ENCODE results near the gene CD209. TPM values are rescaled to one million over a fixed set of nuclear protein-coding genes. Genes with fewer than 3 reads are reported as not detected.

CD209 gene
- total and polyA plus RNA-seq, 2 of the 8 experiments (the other 6 are each of a cell fraction or from before 2014, with no cell fraction given): 0.05 to 0.22 TPM

- no peaks in the 10 kb centered on the region; a peak in 1 of 7 replicates for H3K27me3 ChIP-seq (replicated peaks in 1 of 4; ENCODE audit: control insufficient read depth in 3 of 4, extremely low read depth in 1 of 4, insufficient read depth in 3 of 4, low read length in 3 of 4)
- POLR2A ChIA-PET (ENCODE audit: partially characterized antibody): no interaction called here
- H2BK120ac ChIP-seq (replicated peaks; ENCODE audit: low read depth, low read length): no peak overlapping the region
- H3K4me3 ChIP-seq (ENCODE audit: extremely low read depth in 1 of 4, insufficient read depth in 2 of 4, low read depth in 3 of 4, low read length in 4 of 4): no peak overlapping the region
- H3K79me1 ChIP-seq (ENCODE audit: low read depth, low read length): no peaks in the 10 kb centered on the region
- H3K23ac ChIP-seq (ENCODE audit: insufficient read length): no peak overlapping the region
- H3K23me2 ChIP-seq (ENCODE audit: low read depth, low read length): 0 out of 2 replicates have a peak, but pooled peaks cover 1% of the 10 kb centered on the region
- H4K20me1 ChIP-seq (replicated peaks in 1 of 2; ENCODE audit: control insufficient read depth in 1 of 2, insufficient read depth in 2 of 2, low read length in 2 of 2): no peaks in the 10 kb centered on the region
- H2BK12ac ChIP-seq (ENCODE audit: low read depth, low read length): no peak overlapping the region
- 83% methylated on average over 5 of the region's 5 CpGs; no CpG with 5 or more reads in 1 of the 2 experiments for WGBS, 2 experiments (ENCODE audit: extremely low coverage in 1 of 2, insufficient coverage in 1 of 2, insufficient read length in 1 of 2, insufficient replicate concordance in 2 of 2, low coverage in 1 of 2, low lambda C conversion rate in 2 of 2, missing lambda C conversion rate in 1 of 2)
- no peak overlapping the region for H3K18ac ChIP-seq (ENCODE audit: extremely low read depth, low read length)
- no peak overlapping the region for H4K8ac ChIP-seq (ENCODE audit: extremely low read depth, insufficient read depth, low read length)
- no peak overlapping the region for H3K4me2 ChIP-seq (ENCODE audit: insufficient read depth in 1 of 2, low read depth in 2 of 2, low read length in 2 of 2)
- no peaks in the 10 kb centered on the region for H3K9me3 ChIP-seq (ENCODE audit: insufficient read depth in 2 of 2, low read depth in 1 of 2, low read length in 1 of 2)
- CTCF ChIA-PET (ENCODE audit: partially characterized antibody): no interaction called here
- H4K91ac ChIP-seq (replicated peaks; ENCODE audit: insufficient read length, low read length): no peak overlapping the region
- no peak overlapping the region for H2BK20ac ChIP-seq (ENCODE audit: low read length)
- H2BK5ac ChIP-seq (ENCODE audit: low read depth, low read length): no peak overlapping the region
- H3K56ac ChIP-seq (replicated peaks; ENCODE audit: insufficient read length, low read depth, low read length): no peak overlapping the region
- no peak overlapping the region for H2BK15ac ChIP-seq (ENCODE audit: low read length)
- H2AK5ac ChIP-seq (ENCODE audit: low read depth, low read length): no peak overlapping the region
- DNase-seq (ENCODE audit: low read depth in 1 of 2, low spot score in 2 of 2) (no peak), FAIRE-seq (no peak)
- H3K36me3 ChIP-seq (ENCODE audit: control insufficient read depth in 2 of 4, insufficient read depth in 4 of 4, low read length in 3 of 4): no peaks in the 10 kb centered on the region
- H4K5ac ChIP-seq (ENCODE audit: insufficient read length, low read depth, low read length): no peak overlapping the region
- H3K14ac ChIP-seq (ENCODE audit: insufficient read length): no peak overlapping the region
- H3K4me1 ChIP-seq (replicated peaks in 1 of 4; ENCODE audit: control insufficient read depth in 3 of 4, insufficient read depth in 4 of 4, low read length in 3 of 4): no peaks in the 10 kb centered on the region; a peak in 1 of 7 replicates
- H3K27ac ChIP-seq (ENCODE audit: low read depth, low read length): no peak overlapping the region
- no peak overlapping the region for H3K4ac ChIP-seq (replicated peaks; ENCODE audit: insufficient read length, low read depth, low read length)
- no peak overlapping the region for H3K9ac ChIP-seq (replicated peaks in 1 of 4; ENCODE audit: extremely low read depth in 1 of 4, low read depth in 3 of 4, low read length in 3 of 4)
- no peak overlapping the region for H2AFZ ChIP-seq (ENCODE audit: low read length)
- no peaks in the 10 kb centered on the region for H3K79me2 ChIP-seq (ENCODE audit: control insufficient read depth in 1 of 2, insufficient read depth in 2 of 2, low read length in 2 of 2)
- TF ChIP-seq PHF8 (conservative IDR thresholded peaks at IDR 0.05; ENCODE audit: low read depth, low read length): no peak
- no peak for TF ChIP-seq POU5F1 (IDR thresholded peaks at IDR 0.05; ENCODE audit: low read depth, low read length)
- TF ChIP-seq SUZ12 (IDR thresholded peaks at IDR 0.05; ENCODE audit: low read length): no peak
- no peak for TF ChIP-seq SRF (IDR thresholded peaks at IDR 0.05; ENCODE audit: low read depth, low read length)
- TF ChIP-seq ATF2 (IDR thresholded peaks at IDR 0.05; ENCODE audit: low read length): no peak
- no peak for TF ChIP-seq KDM1A (IDR thresholded peaks at IDR 0.05; ENCODE audit: borderline replicate concordance, low read length)
- TF ChIP-seq TCF12 (IDR thresholded peaks at IDR 0.05; ENCODE audit: low read depth, low read length): no peak
- TF ChIP-seq E2F6 (IDR thresholded peaks at IDR 0.05): no peak
- no peak for TF ChIP-seq ZNF274 (IDR thresholded peaks at IDR 0.05; ENCODE audit: borderline replicate concordance, extremely low read depth, low read length)
- TF ChIP-seq KDM5A (IDR thresholded peaks at IDR 0.05; ENCODE audit: low read length): no peak
- TF ChIP-seq GABPA (IDR thresholded peaks at IDR 0.05; ENCODE audit: borderline replicate concordance, insufficient read depth, low read length): no peak
- no peak for TF ChIP-seq RXRA (IDR thresholded peaks at IDR 0.05; ENCODE audit: insufficient read depth, low read depth, low read length)
Observed at GRCh38 chr19:7710616-7711015, 36.7 kb downstream of the CD209 start.

Data from H1 (cell line).